Activated CD4-positive, alpha-beta T cell treated with anti-CD3 and anti-CD28 coated beads, Interleukin-2, amount 10 ng/mL, durations not matched to agents 7 days and 5 days (primary cell): ENCODE results near the gene MRGPRX3. TPM values are rescaled to one million over a fixed set of nuclear protein-coding genes. Genes with fewer than 3 reads are reported as not detected.
"Not testable (repeated sequence)": the region's sequence is repeated elsewhere in the genome, so short reads cannot be mapped to it uniquely, and the experiment has no call there.

Experiments used
- CTCF ChIA-PET: fragments of 350-600 bp; sonication (Branson Sonifier 250); formaldehyde crosslinking; loops from one replicate; lab custom pipeline; 2021; ENCODE audit warnings: antibody characterized with exemption; lab: Charles Lee
- POLR2A ChIA-PET: fragments of 350-600 bp; sonication (Branson Sonifier 250); formaldehyde crosslinking; loops from one replicate; lab custom pipeline; 2021; ENCODE audit warnings: antibody characterized with exemption; lab: Charles Lee
- DNase-seq: peaks from one replicate; pipeline ENCODE4 v3.0.0-alpha.2; 2020
- H3K27ac Mint-ChIP-seq: one replicate; pipeline ENCODE4 v1.8.0; 2021; ENCODE audit warnings: mild to moderate bottlenecking, moderate library complexity, mixed read lengths
- H3K27me3 Mint-ChIP-seq: one replicate; pipeline ENCODE4 v1.8.0; 2021; ENCODE audit warnings: mixed read lengths
- H3K36me3 Mint-ChIP-seq: one replicate; pipeline ENCODE4 v1.8.0; 2021; ENCODE audit warnings: low read depth, mixed read lengths
- H3K4me1 Mint-ChIP-seq: one replicate; pipeline ENCODE4 v1.8.0; 2021; ENCODE audit warnings: mixed read lengths
- H3K4me3 Mint-ChIP-seq: one replicate; pipeline ENCODE4 v1.8.0; 2021; ENCODE audit warnings: mild to moderate bottlenecking, moderate library complexity, mixed read lengths
- H3K9me3 Mint-ChIP-seq: one replicate; pipeline ENCODE4 v1.8.0; 2021; ENCODE audit warnings: mixed read lengths
- total RNA-seq, 2 experiments: library from RNA; stranded (reverse); gene quantifications; one replicate each; pipeline ENCODE4 v1.2.3, GENCODE V29; 2021

MRGPRX3 gene
- total RNA-seq, 2 experiments from 2014 or later = not detected

DNA sequence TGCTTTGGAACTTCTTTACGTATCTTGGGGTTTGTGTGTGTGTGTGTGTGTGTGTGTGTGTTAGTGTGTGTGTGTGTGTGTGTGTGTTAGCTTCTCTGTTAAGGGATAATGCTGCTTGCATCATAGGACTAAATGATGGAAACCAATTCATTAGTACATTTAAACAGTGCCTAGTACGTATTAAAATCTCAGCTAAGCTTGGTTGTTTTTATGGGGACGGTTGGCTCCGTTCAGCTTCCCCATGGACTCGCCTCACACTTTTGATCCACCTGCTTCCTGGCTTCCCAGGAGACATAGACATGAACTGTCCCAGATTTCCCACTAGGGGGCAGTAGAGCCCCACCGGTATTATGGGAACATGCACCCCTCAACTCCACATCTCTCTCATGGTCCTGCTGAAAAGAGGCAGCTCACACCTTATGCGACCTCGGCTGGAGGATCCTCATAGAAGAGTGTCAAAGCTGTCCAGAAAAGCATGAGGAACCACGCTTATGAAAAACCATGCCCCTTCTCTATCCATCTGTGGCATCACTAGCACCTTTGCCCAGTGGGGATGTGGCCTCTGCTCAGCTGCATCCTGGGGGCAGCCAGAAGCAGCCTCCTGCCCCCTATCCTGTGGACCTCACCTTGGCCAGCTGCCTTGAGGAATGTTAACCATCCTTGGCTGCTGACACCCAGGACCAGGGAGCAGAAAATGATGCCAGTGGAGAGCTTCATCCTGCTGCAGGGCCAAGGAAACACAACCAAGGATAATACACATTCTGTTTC, 16.8 kb upstream of the MRGPRX3 start:
- H3K4me3 Mint-ChIP-seq = no peak overlapping the region

GRCh38 chr11:18121331-18121828, 11.0 kb upstream of the MRGPRX3 start:
- H3K27me3 Mint-ChIP-seq = peaks cover 19% of the 10 kb centered on the region
- H3K4me3 Mint-ChIP-seq, DNase-seq, POLR2A ChIA-PET, H3K4me1 Mint-ChIP-seq, H3K27ac Mint-ChIP-seq, CTCF ChIA-PET, H3K9me3 Mint-ChIP-seq, H3K36me3 Mint-ChIP-seq: not testable (repeated sequence)

More for the DNA sequence above, 16.8 kb upstream of the MRGPRX3 start:
- ChIA-PET POLR2A (no interaction called here), CTCF (interaction anchor here (0.6 to 2.5 kb wide), 11 partner anchors 10 to 1101 kb away, joined by 3 to 19 read pairs (median 3); partner anchors contain the start of genes LDHA and SAAL1)
- Mint-ChIP-seq H3K27me3 (peaks cover 20% of the 10 kb centered on the region), H3K36me3 (no peaks in the 10 kb centered on the region), H3K4me1 (peaks cover 3% of the 10 kb centered on the region), H3K9me3 (no peaks in the 10 kb centered on the region), H3K27ac (no peak overlapping the region)
- peak; percentile 71 for DNase-seq

GRCh38 chr11:18131115-18131514, 1.3 kb upstream of the MRGPRX3 start:
- H3K4me3 Mint-ChIP-seq, H3K9me3 Mint-ChIP-seq, H3K36me3 Mint-ChIP-seq, CTCF ChIA-PET, H3K27ac Mint-ChIP-seq, DNase-seq, POLR2A ChIA-PET, H3K4me1 Mint-ChIP-seq: not testable (repeated sequence)
- H3K27me3 Mint-ChIP-seq = peaks cover 48% of the 10 kb centered on the region

GRCh38 chr11:18135308-18135707, 2.9 kb downstream of the MRGPRX3 start:
- no peak overlapping the region for H3K27ac Mint-ChIP-seq
- no peaks in the 10 kb centered on the region for H3K4me1 Mint-ChIP-seq
- no peak for DNase-seq
- H3K27me3 Mint-ChIP-seq = peaks cover 38% of the 10 kb centered on the region
- ChIA-PET POLR2A (no interaction called here), CTCF (no interaction called here)
- H3K36me3 Mint-ChIP-seq = no peaks in the 10 kb centered on the region
- no peaks in the 10 kb centered on the region for H3K9me3 Mint-ChIP-seq
- no peak overlapping the region for H3K4me3 Mint-ChIP-seq

DNA sequence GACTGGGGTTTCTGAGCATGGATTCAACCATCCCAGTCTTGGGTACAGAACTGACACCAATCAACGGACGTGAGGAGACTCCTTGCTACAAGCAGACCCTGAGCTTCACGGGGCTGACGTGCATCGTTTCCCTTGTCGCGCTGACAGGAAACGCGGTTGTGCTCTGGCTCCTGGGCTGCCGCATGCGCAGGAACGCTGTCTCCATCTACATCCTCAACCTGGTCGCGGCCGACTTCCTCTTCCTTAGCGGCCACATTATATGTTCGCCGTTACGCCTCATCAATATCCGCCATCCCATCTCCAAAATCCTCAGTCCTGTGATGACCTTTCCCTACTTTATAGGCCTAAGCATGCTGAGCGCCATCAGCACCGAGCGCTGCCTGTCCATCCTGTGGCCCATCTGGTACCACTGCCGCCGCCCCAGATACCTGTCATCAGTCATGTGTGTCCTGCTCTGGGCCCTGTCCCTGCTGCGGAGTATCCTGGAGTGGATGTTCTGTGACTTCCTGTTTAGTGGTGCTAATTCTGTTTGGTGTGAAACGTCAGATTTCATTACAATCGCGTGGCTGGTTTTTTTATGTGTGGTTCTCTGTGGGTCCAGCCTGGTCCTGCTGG, 4.9 kb downstream of the MRGPRX3 start:
- DNase-seq = no peak
- Mint-ChIP-seq H3K27ac (no peak overlapping the region), H3K27me3 (peaks cover 34% of the 10 kb centered on the region), H3K9me3 (no peaks in the 10 kb centered on the region), H3K4me3 (no peak overlapping the region), H3K4me1 (no peaks in the 10 kb centered on the region), H3K36me3 (no peaks in the 10 kb centered on the region)
- ChIA-PET POLR2A (no interaction called here), CTCF (no interaction called here)

GRCh38 chr11:18140145-18140544, 7.8 kb downstream of the MRGPRX3 start:
- ChIA-PET CTCF (no interaction called here), POLR2A (no interaction called here)
- no peak for DNase-seq
- H3K4me3 Mint-ChIP-seq = no peak overlapping the region
- H3K27me3 Mint-ChIP-seq = peaks cover 31% of the 10 kb centered on the region
- no peak overlapping the region for H3K27ac Mint-ChIP-seq
- no peaks in the 10 kb centered on the region for H3K4me1 Mint-ChIP-seq
- no peaks in the 10 kb centered on the region for H3K9me3 Mint-ChIP-seq
- H3K36me3 Mint-ChIP-seq = no peaks in the 10 kb centered on the region

DNA sequence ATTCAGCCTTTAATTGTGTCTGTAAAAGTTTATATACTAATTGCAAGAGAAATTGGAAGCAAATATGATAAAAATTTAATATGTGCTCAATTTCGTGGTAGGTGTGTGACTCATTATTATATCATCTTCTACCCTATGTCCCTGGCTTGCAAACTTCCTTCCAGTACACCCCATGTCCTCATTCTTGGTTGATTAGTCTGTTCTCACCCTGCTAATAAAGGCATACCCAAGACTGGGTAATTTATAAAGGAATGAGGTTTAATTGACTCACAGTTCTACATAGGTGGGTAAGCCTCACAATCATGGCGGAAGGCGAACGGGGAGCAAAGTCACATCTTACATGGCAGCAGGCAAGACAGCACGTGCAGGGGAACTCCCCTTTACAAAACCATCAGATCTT, 11.9 kb downstream of the MRGPRX3 start:
- Mint-ChIP-seq H3K9me3 (no peaks in the 10 kb centered on the region), H3K27ac (no peak overlapping the region), H3K27me3 (peaks cover 32% of the 10 kb centered on the region), H3K4me3 (no peak overlapping the region), H3K4me1 (peaks cover 8% of the 10 kb centered on the region), H3K36me3 (no peaks in the 10 kb centered on the region)
- DNase-seq = no peak
- ChIA-PET CTCF (no interaction called here), POLR2A (no interaction called here)

DNA sequence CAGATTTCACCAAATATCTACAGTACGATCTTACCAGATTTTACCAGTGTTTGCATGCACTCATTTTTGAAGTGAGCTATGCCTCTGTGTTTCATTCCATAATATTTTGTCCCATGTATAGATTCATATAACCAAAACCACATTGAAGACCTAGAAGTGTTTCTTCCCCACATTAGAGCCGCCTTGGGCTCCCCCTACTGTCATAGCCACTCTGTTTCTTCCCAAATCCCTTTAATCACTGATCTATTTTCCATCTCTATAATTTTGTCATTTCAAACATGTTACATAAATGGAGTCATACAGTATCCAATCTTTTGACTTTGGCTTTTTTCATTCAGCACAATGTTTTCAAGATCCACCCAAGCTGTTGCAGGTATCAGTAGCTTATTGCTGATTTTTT, 12.7 kb downstream of the MRGPRX3 start:
- Mint-ChIP-seq H3K27me3 (peaks cover 34% of the 10 kb centered on the region), H3K4me1 (peaks cover 8% of the 10 kb centered on the region), H3K4me3 (no peak overlapping the region), H3K9me3 (no peaks in the 10 kb centered on the region), H3K27ac (no peak overlapping the region), H3K36me3 (no peaks in the 10 kb centered on the region)
- DNase-seq = no peak
- ChIA-PET CTCF (no interaction called here), POLR2A (no interaction called here)

DNA sequence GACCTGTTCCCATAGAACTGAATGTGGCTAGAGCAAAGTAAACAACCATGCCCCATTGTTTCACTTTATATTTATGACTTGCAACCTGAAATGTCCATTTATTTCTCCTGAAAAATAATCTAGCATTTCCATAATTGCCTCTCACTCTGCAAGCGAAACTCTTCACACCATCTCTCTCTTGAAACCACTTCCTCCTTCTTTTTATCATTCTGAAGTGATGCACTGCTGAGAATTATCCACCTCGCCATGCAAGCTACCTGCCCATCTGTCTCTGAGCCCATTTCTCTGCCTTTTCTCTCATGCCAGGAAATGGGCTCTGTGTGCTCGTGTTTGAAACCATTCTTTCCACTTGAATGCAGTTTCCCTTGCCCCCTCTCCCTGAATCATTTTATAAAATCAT, 13.5 kb downstream of the MRGPRX3 start:
- H3K4me1 Mint-ChIP-seq = peaks cover 8% of the 10 kb centered on the region
- H3K27ac Mint-ChIP-seq = no peak overlapping the region
- no peak for DNase-seq
- no peaks in the 10 kb centered on the region for H3K36me3 Mint-ChIP-seq
- no peak overlapping the region for H3K4me3 Mint-ChIP-seq
- CTCF ChIA-PET = no interaction called here
- H3K27me3 Mint-ChIP-seq = peaks cover 39% of the 10 kb centered on the region
- H3K9me3 Mint-ChIP-seq = no peaks in the 10 kb centered on the region
- POLR2A ChIA-PET = no interaction called here

DNA sequence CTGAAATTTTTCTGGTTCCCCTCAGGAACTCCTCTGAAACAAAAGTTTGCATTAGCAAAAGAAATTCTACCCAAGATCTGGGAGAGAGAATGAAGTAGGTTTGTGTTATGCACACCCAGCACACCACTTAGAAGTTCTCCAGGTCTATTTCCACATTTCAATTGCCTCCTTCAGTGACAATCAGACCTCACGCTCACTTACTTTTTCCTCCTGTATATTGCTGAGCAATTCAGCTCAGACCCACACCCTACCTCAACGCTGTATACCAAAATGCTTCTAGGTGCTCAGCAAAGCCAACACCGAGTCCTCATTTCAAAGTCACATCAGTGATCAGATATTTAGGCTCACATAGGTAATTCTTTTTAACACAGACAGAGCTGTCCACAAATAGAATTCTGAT, 19.2 kb downstream of the MRGPRX3 start:
- Mint-ChIP-seq H3K9me3 (peaks cover 2% of the 10 kb centered on the region), H3K27ac (no peak overlapping the region), H3K4me3 (no peak overlapping the region), H3K27me3 (peaks cover 32% of the 10 kb centered on the region), H3K4me1 (no peaks in the 10 kb centered on the region), H3K36me3 (no peaks in the 10 kb centered on the region)
- DNase-seq = no peak
- ChIA-PET POLR2A (no interaction called here), CTCF (interaction anchor here (0.6 kb wide), 1 partner anchor 13 kb away, joined by 4 read pairs; no protein-coding TSS in a partner anchor)

- ChIA-PET CTCF (no interaction called here), POLR2A (no interaction called here)
- Mint-ChIP-seq H3K36me3 (no peaks in the 10 kb centered on the region), H3K27me3 (peaks cover 43% of the 10 kb centered on the region), H3K9me3 (no peaks in the 10 kb centered on the region), H3K4me1 (peaks cover 6% of the 10 kb centered on the region), H3K4me3 (no peak overlapping the region), H3K27ac (no peak overlapping the region)
- DNase-seq = no peak
These were observed 36.0 kb downstream of the MRGPRX3 start for GRCh38 chr11:18168372-18168771.

DNA sequence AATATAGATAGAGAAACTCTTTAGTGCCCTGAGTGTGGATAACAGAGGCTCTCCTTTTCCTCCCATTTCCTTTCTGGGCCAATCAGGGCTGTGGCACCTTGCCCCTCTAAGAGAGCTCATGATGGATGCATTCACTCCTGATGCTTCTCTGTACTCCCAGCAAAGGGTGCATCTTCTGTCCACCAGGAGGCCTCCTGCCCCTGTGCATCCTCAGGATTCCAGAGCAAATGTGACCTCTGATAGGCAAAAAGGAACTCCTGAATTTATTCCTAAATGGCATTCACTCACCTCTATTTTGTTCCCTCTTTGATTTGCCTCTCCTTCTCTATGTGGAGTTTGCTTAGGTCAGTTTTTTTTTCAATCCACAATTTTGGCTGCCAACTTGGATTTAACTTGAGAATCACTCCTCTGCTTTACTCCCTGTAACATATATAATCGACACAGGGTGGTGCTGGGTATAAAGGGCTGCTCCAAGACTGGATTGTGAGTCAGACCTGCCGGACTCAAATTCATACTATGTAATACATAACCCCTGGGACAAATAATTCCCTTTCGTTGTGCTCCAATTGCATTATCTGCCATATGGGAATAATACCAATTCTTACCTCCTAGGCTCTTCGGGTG, 39.1 kb downstream of the MRGPRX3 start:
- Mint-ChIP-seq H3K27me3 (peaks cover 38% of the 10 kb centered on the region), H3K27ac (no peak overlapping the region), H3K4me3 (no peak overlapping the region), H3K9me3 (no peaks in the 10 kb centered on the region), H3K36me3 (no peaks in the 10 kb centered on the region), H3K4me1 (no peaks in the 10 kb centered on the region)
- CTCF ChIA-PET = no interaction called here
- POLR2A ChIA-PET = no interaction called here
- DNase-seq = no peak

GRCh38 chr11:18172666-18173065, 40.3 kb downstream of the MRGPRX3 start, which contains the start of gene MRGPRX4:
Gene MRGPRX4, plus strand, starts transcription at chr11:18172837. Its CDS starts 420 bp downstream, at chr11:18173257.
- CTCF ChIA-PET = no interaction called here
- no peaks in the 10 kb centered on the region for H3K9me3 Mint-ChIP-seq
- H3K27ac Mint-ChIP-seq = no peak within 1 kb of the TSS
- no peaks in the 10 kb centered on the region for H3K4me1 Mint-ChIP-seq
- POLR2A ChIA-PET = no interaction called here
- no peaks in the 10 kb centered on the region for H3K36me3 Mint-ChIP-seq
- peaks cover 38% of the 10 kb centered on the region for H3K27me3 Mint-ChIP-seq
- no peak within 1 kb of the TSS for H3K4me3 Mint-ChIP-seq
- no peak for DNase-seq
